Cardiac muscle cell (in vitro differentiated cells and primary cell): ENCODE results near the gene MARCHF9. TPM values are rescaled to one million over a fixed set of nuclear protein-coding genes. Genes with fewer than 3 reads are reported as not detected.

Experiments
- DNase-seq, 2 donors: peaks; one replicate each; pipeline versions ENCODE4 v3.0.0 to v3.0.0-alpha.2; 2010 to 2017; ENCODE audit warnings: low read depth in 1 of 2, low spot score in 1 of 2
- H3K27ac ChIP-seq: fragments of 200-600 bp; sonication (generic); 2 replicates; pipeline ENCODE4 v1.5.1; 2016
- H3K27me3 ChIP-seq: fragments of 200-600 bp; sonication (generic); 2 replicates; pipeline ENCODE4 v1.6.0; 2016; ENCODE audit warnings: control low read depth
- H3K36me3 ChIP-seq: fragments of 200-600 bp; sonication (generic); 2 replicates; pipeline ENCODE4 v1.5.1; 2016; ENCODE audit warnings: control low read depth
- H3K4me1 ChIP-seq: fragments of 200-600 bp; sonication (generic); 2 replicates; pipeline ENCODE4 v1.8.1; 2017; ENCODE audit warnings: low read depth, mild to moderate bottlenecking, mixed run types
- H3K4me3 ChIP-seq: fragments of 200-600 bp; sonication (generic); 2 replicates; pipeline ENCODE4 v1.5.1; 2016; ENCODE audit warnings: mild to moderate bottlenecking
- H3K9me3 ChIP-seq: fragments of 200-600 bp; sonication (generic); 2 replicates; pipeline ENCODE4 v1.5.1; 2017; ENCODE audit warnings: low read depth, mild to moderate bottlenecking, control low read depth
- CTCF ChIP-seq: IDR thresholded peaks from 2 replicates; pipeline ENCODE4 v1.5.1; 2012; ENCODE audit warnings: low read depth, mild to moderate bottlenecking, low read length
- polyA plus RNA-seq: library from polyadenylated mRNA; unstranded; fragments of >200 nt; fragmentation: Nextera tagmentation; extraction: Ambion mirVana; gene quantifications from 2 replicates; pipeline ENCODE4 v1.2.1, GENCODE V29; 2016
- total RNA-seq: library from RNA; depleted of rRNA; stranded (reverse); fragments of >200 nt; gene quantifications from 2 replicates; pipeline ENCODE4 v1.2.3, GENCODE V29; 2016

The MARCHF9 gene
- total and polyA plus RNA-seq, 2 experiments from 2014 or later: 9.0 to 21.9 TPM

GRCh38 chr12:57783861-57784260 lies 29.0 kb downstream of the MARCHF9 start:
- Histone ChIP-seq H3K9me3 (no peaks in the 10 kb centered on the region), H3K27ac (no peak overlapping the region), H3K4me3 (peak overlapping the region; percentile 99), H3K27me3 (no peaks in the 10 kb centered on the region), H3K36me3 (peaks cover 15% of the 10 kb centered on the region), H3K4me1 (peaks cover 6% of the 10 kb centered on the region)
- DNase-seq: no peak
- TF ChIP-seq CTCF: no peak

- peak in 1 of 2 donors; percentile 79 for DNase-seq
- no peak overlapping the region for H3K27ac ChIP-seq
These were observed 39.0 kb downstream of the MARCHF9 start for GRCh38 chr12:57793920-57794319.

DNA sequence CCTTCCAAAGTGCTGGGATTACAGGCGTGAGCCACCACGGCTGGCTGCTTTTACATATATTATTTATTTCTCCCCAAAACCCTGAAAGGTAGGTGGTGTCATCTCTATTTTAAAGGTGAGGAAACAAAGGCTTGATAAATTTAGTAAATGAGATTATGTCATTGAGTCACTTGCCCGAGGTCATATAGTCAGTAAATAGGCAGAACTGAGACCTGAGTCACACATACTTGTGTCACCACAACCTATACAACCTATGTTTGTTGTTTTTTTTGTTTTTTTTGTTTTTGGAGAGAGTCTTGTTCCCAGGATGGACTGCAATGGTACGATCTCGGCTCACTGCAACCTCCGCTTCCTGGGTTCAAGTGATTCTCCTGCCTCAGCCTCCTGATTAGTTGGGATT lies 40.5 kb downstream of the MARCHF9 start:
- no peak for DNase-seq
- TF ChIP-seq CTCF: no peak
- no peaks in the 10 kb centered on the region for H3K9me3 ChIP-seq
- no peaks in the 10 kb centered on the region for H3K27me3 ChIP-seq
- H3K27ac ChIP-seq: no peak overlapping the region
- H3K36me3 ChIP-seq: peaks cover 56% of the 10 kb centered on the region
- no peaks in the 10 kb centered on the region for H3K4me1 ChIP-seq
- H3K4me3 ChIP-seq: no peak overlapping the region

More at GRCh38 chr12:57793920-57794319, 39.0 kb downstream of the MARCHF9 start:
- H3K27me3 ChIP-seq: no peaks in the 10 kb centered on the region
- peaks cover 58% of the 10 kb centered on the region for H3K36me3 ChIP-seq
- no peak for TF ChIP-seq CTCF
- no peak overlapping the region for H3K4me3 ChIP-seq
- H3K9me3 ChIP-seq: no peaks in the 10 kb centered on the region
- H3K4me1 ChIP-seq: no peaks in the 10 kb centered on the region

GRCh38 chr12:57796996-57797395 lies 42.1 kb downstream of the MARCHF9 start:
- DNase-seq: no peak
- H3K36me3 ChIP-seq: peaks cover 49% of the 10 kb centered on the region

DNA sequence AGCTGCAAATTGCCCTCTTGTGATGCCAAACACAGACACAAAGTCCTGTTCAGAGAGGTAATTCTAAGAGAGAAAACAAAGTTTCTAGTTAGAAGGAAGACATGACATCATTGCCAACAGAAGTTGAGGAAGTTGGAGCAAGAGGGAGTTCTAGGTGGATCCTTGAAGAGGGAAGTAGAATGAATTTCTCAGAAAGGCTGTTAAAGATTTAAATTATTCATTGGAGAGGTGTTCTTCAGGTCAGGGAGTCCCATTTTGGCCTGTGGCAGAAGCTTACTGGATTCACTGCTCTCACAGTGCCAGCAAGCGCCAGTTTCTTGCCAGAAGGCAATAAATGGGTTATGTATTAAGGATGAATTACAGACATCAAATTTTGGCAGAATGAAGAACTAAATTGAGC lies 43.0 kb downstream of the MARCHF9 start:
- H3K36me3 ChIP-seq: peaks cover 55% of the 10 kb centered on the region
- H3K4me1 ChIP-seq: no peaks in the 10 kb centered on the region
- no peaks in the 10 kb centered on the region for H3K9me3 ChIP-seq
- no peaks in the 10 kb centered on the region for H3K27me3 ChIP-seq
- TF ChIP-seq CTCF: no peak
- no peak overlapping the region for H3K27ac ChIP-seq
- no peak for DNase-seq
- no peak overlapping the region for H3K4me3 ChIP-seq

More at GRCh38 chr12:57796996-57797395, 42.1 kb downstream of the MARCHF9 start:
- Histone ChIP-seq H3K4me1 (no peaks in the 10 kb centered on the region), H3K9me3 (no peaks in the 10 kb centered on the region), H3K27ac (no peak overlapping the region), H3K4me3 (no peak overlapping the region), H3K27me3 (no peaks in the 10 kb centered on the region)
- TF ChIP-seq CTCF: no peak

DNA sequence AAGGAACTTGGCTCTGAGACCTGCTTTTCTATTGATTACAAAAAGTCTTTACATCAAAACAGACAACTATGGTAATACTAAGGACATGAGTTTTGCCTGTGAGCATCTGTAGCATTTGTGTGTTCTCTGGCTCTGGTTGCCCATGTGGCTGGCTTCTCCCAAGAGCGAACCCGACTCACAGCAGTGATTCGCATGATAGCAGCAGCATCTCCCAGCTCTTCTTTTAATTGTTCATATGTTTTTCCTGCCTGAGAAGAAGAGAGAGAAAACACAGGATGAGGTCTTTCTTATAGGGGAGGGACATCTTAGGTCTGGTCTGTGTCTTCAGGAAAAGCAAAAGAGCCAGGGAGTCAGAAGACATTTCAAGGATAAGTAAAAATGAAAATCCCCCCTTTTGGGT lies 46.1 kb downstream of the MARCHF9 start:
- no peaks in the 10 kb centered on the region for H3K9me3 ChIP-seq
- H3K4me1 ChIP-seq: no peaks in the 10 kb centered on the region
- no peak overlapping the region for H3K27ac ChIP-seq
- no peak overlapping the region for H3K4me3 ChIP-seq
- TF ChIP-seq CTCF: no peak
- no peaks in the 10 kb centered on the region for H3K27me3 ChIP-seq
- no peak for DNase-seq
- peaks cover 41% of the 10 kb centered on the region for H3K36me3 ChIP-seq
